Retinal pigment epithelial cell (primary cell): ENCODE measurements around the gene KYAT1.
"Not testable (repeated sequence)": the region's sequence is repeated elsewhere in the genome, so short reads cannot be mapped to it uniquely, and the experiment has no call there.

ENCODE experiments used
- DNase-seq: peaks from one replicate; pipeline ENCODE4 v3.0.0-alpha.2; 2010; ENCODE audit warnings: low read depth
- H3K4me3 ChIP-seq: 2 replicates; pipeline ENCODE4 v1.5.1; 2011; ENCODE audit warnings: mild to moderate bottlenecking, low read length, control low read depth, moderate library complexity
- CTCF ChIP-seq: conservative IDR thresholded peaks from 2 replicates; pipeline ENCODE4 v1.5.1; 2011; ENCODE audit warnings: low read depth, low read length, control low read depth, inconsistent platforms

The KYAT1 gene

GRCh38 chr9:128862401-128862851 is 19.3 kb downstream of the KYAT1 start:
- no peak for TF ChIP-seq CTCF
- H3K4me3 ChIP-seq, result no peak overlapping the region
- no peak for DNase-seq

GRCh38 chr9:128861501-128861900 is 20.2 kb downstream of the KYAT1 start:
- no peak for DNase-seq
- no peak for TF ChIP-seq CTCF
- H3K4me3 ChIP-seq, result no peak overlapping the region

- TF ChIP-seq CTCF, result no peak
- no peak for DNase-seq
- H3K4me3 ChIP-seq, result no peak overlapping the region
Observed at GRCh38 chr9:128860937-128861336, 20.8 kb downstream of the KYAT1 start.

- not testable (repeated sequence) for H3K4me3 ChIP-seq, DNase-seq
Observed at GRCh38 chr9:128858476-128858875, 23.3 kb downstream of the KYAT1 start.

- not testable (repeated sequence) for DNase-seq, H3K4me3 ChIP-seq
Observed at GRCh38 chr9:128854454-128854853, 27.3 kb downstream of the KYAT1 start.

GRCh38 chr9:128852646-128853045 is 29.1 kb downstream of the KYAT1 start:
- not testable (repeated sequence) for H3K4me3 ChIP-seq

GRCh38 chr9:128851779-128852600 is 29.8 kb downstream of the KYAT1 start:
- peak; percentile 27 for TF ChIP-seq CTCF
- not testable (repeated sequence) for DNase-seq, H3K4me3 ChIP-seq

More at GRCh38 chr9:128852646-128853045, 29.1 kb downstream of the KYAT1 start:
- not testable (repeated sequence) for DNase-seq

GRCh38 chr9:128851024-128851423 is 30.7 kb downstream of the KYAT1 start:
- DNase-seq, H3K4me3 ChIP-seq: not testable (repeated sequence)

- no peak overlapping the region for H3K4me3 ChIP-seq
- TF ChIP-seq CTCF, result no peak
- no peak for DNase-seq
Observed at GRCh38 chr9:128847803-128848202, 33.9 kb downstream of the KYAT1 start.
